ENCODE measurements around the gene KLK14.

KLK14 gene

DNA sequence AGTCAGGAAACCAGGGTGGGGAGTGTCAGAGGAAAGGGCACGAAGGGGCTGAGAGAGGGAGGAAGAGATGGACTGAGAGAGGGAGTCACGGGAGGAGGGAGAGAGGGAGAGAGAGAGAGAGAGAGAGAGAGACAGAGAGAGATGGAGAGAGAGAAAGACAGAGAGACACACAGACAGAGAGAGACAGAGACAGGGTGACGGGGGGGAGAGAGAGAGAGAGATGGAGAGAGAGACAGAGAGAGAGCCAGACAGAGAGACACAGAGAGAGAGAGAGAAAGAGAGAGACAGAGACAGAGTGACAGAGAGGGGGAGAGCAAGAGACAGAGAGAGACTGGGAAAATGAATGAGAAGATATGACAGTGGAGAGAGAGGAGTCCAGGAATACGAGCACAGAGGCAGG, 494 bp upstream of the KLK14 start:
- DNase-seq, result peak; percentile 20

- DNase-seq, result no peak
These were observed 1.2 kb downstream of the KLK14 start for GRCh38 chr19:51081476-51081875.

GRCh38 chr19:51079481-51080110, 3.1 kb downstream of the KLK14 start:
- no peak for DNase-seq

- no peak for DNase-seq
These were observed 4.0 kb downstream of the KLK14 start for GRCh38 chr19:51078731-51079130.

DNA sequence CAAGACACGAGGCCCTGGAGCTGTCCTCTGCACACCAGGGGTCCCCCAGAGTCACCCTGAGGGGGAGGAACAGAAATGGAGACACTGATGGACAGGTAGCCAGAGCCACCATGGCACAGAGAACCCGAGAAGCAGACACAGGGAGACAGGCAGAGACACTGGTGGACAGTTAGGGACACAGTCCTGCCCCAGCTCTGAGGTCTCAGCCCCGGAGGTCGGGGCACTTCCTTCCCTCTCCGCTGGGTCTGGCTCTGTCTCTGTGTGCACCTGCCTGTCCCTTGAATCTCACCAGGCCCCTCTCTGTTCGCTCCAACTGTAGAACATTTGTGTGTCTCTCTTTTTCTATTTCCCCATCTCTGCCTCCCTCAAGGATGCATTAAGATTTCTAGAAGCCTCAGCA, 4.6 kb downstream of the KLK14 start:
- no peak for DNase-seq

GRCh38 chr19:51076631-51077213, 6.0 kb downstream of the KLK14 start:
- DNase-seq, result no peak

GRCh38 chr19:51075998-51076397, 6.7 kb downstream of the KLK14 start:
- no peak for DNase-seq

- peak; percentile 76 for DNase-seq
These were observed 11.6 kb downstream of the KLK14 start for GRCh38 chr19:51071095-51071405.

DNA sequence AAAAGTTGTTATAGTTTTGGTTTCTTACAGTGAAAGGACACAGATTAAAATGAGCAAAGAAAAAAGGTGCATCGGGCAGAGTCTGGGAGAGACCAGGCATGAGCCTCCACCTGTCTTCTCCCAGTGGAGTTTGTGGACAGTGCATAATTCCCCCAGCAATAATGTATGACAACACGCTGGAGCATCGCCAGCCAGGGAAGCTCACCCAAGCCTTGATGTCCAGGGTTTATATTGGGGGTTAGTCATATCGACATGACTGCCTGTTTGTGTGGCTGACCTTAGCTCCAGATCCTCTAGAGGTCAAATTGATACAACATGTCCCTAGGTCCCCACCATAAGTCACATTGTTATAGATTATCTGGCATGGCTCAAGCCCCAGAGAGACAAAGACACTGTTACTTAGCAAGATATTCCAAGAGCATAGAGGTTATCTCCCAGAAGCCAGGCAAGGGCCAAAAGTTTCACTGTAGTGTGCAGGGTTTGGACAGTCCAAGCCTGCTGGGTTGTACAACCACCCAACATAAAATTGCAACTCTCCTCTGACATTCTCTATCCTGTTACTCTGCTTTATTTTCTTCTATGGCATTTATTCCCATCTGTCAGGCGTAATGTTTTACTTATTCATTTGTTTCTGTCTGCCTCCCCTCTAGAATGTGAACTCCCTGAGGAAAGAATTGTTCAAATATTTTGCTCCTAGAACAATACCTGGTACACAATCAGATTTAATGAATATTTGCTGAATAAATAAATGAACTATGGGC, 12.2 kb downstream of the KLK14 start:
- DNase-seq, result peak; percentile 69

DNA sequence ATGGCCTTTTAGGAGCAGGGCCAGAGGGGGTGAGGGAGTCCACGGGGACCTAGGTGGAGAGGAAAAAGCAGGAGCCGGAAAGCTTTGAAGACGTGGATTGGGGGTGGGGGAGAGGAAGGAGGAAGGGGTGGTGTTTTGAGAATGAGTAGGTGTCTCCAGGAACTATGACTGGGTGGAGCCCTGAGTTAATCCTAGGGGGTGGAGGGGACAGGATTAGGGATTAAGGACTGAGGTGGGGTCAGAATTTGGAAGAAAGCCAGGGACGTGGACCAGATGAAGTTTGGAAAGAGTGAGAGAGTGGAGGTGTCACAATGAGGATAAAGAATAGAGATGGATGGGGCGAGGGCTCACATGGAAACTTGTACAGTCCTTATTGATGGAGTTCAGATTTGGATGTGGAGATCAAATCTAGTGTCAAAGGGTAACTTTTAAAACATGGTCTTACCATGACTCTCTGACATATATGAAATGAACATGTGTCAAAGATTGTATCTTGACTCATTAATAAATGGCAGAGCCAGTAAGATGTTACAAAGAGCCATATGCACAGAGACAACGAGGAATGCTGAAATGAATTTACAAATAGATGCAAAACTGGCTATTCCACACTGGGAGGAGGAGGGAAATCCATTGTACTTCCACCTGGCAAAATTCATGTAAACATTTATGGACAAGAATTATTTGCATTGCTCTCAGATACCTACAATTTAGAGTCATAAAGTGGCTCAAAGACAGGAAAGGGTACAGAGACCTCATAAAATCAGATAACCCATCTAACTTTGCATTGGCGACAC, 16.1 kb downstream of the KLK14 start:
- DNase-seq, result peak; percentile 14

GRCh38 chr19:51065221-51065960, 17.3 kb downstream of the KLK14 start:
- no peak for DNase-seq

DNA sequence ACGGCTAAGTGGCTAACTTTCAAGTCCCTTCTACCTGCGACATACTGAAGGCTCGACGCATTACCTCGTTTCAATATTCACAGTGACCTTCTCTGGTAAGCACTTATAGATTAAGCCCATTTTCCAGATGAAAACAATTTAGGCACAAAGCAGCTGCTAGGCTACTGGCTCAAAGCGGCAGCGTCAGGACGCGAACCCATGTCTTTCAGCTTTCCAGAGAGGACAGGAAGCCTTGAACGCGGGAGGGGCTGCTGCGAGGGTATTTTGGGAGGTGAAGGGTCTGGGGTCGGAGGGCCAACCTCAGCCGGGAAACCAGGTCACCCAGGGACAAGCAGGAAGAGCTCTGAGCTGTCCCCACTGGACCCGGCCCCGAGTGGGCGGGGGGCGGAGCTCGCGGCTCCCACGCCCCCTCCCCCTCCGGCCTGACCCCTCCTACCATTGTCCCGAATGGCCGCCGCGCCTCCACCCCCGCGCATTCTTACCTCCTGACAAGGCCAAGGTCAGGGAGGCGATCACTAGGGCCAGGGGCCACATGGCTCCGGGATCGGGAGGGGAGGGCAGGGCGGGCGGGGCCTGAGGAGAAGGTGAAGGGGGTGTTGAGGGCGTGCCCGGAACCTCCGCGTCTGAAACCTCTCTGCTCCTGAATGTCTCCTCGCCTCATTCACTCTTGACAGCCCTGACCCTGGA, 18.0 kb downstream of the KLK14 start, which contains the start of gene KLK13:
Gene KLK13, minus strand, starts transcription at position 559 of the 687 bp plus-strand sequence. Its CDS starts 25 bp downstream, at position 534.
- peak; percentile 50 for DNase-seq

DNA sequence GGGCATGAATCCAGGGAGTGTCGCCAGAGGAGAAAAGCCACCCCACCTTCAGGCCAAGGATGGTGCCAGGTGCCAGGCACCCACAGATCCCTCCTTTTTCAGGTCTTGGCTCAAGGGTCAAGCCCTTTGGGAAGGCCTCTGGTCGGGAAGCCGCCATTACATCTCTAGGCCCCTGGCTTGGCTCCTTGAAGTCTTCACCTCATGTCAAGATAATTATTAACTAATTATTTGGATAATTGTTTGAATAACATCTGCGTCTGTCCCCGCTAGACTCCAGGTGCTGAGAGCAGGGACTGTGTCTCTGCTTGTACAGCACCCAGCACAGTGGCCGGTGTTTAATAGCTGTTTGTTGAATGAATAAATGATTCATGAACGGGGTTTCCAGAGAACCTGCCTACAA, 19.0 kb downstream of the KLK14 start:
- DNase-seq, result peak; percentile 66

GRCh38 chr19:51060973-51061372, 21.7 kb downstream of the KLK14 start:
- no peak for DNase-seq

GRCh38 chr19:51060336-51060735, 22.4 kb downstream of the KLK14 start:
- no peak for DNase-seq

DNA sequence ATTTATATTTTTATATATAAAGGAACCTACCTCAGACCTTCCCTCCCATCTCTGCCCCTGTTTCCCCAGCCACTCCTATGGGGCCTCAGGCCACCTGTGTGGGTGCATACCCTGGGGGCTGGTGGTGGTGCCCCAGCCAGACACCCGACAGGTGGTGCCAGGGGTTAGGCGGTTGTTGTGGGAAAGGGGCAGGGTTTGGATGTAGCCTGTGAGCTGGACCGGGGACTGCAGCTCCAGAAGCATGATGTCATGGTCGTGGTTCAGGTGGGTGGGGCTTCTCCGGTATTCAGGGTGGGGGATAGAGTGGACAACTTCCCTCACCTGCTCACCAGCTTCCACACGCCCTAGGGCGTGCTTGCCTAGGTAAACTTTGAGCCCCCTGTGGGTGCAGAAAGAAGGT, 23.0 kb downstream of the KLK14 start:
- DNase-seq, result no peak

GRCh38 chr19:51055866-51056265, 26.8 kb downstream of the KLK14 start:
- DNase-seq, result no peak

GRCh38 chr19:51047031-51047335, 35.7 kb downstream of the KLK14 start:
- DNase-seq, result no peak

DNA sequence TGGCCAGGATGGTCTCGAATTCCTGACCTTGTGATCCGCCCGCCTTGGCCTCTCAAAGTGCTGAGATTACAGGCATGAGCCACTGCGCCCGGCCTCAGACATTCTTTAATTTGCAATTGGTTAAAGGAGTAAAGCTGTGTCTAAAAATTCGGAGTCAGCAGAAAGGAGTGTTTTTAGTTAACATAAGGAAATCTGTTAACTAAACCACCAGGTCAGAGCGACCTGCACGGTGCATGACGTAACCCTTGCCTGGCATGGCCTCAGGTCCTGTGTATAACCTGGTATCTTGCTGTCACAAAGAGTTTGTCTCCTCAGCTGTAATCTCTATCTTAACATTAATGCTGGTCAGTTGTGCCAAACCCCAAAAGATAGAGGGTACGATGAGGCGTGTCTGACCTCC, 38.4 kb downstream of the KLK14 start:
- no peak for DNase-seq

- DNase-seq, result no peak
These were observed 39.2 kb downstream of the KLK14 start for GRCh38 chr19:51043497-51043896.

GRCh38 chr19:51040151-51040550, 42.5 kb downstream of the KLK14 start:
- DNase-seq, result no peak

- peak; percentile 62 for DNase-seq
These were observed 46.2 kb downstream of the KLK14 start for GRCh38 chr19:51036519-51036918.
